OCI-LY7 (cell line): ENCODE data around the gene CCR7. TPM values are rescaled to one million over a fixed set of nuclear protein-coding genes. Genes with fewer than 3 reads are reported as not detected.

Experiments used
- BruUV-seq: library from RNA; stranded (reverse); fragments of 400-500 nt; replicated peaks from 2 replicates; lab custom pipeline; 2021; lab: Mats Ljungman, UMichigan
- CTCF ChIA-PET: fragments of 300-600 bp; sonication (Branson Sonifier 250); formaldehyde crosslinking; loops from one replicate; lab custom pipeline; 2022; ENCODE audit warnings: antibody characterized with exemption; ENCODE audit not compliant: unreplicated experiment; lab: Charles Lee
- POLR2A ChIA-PET: fragments of 300-600 bp; sonication (Branson Sonifier 250); formaldehyde crosslinking; loops from one replicate; lab custom pipeline; 2022; ENCODE audit warnings: antibody characterized with exemption; lab: Charles Lee
- DNase-seq: peaks from one replicate; pipeline ENCODE4 v3.0.0-alpha.2; 2015; ENCODE audit warnings: low spot score
- H2AFZ ChIP-seq: fragments of 200-600 bp; sonication (generic), shearing (Covaris generic); 2 replicates; pipeline ENCODE4 v1.6.1; 2014; ENCODE audit warnings: mild to moderate bottlenecking, antibody characterized with exemption, low read length, moderate library complexity
- H3K27ac ChIP-seq: fragments of 200-600 bp; sonication (generic); 2 replicates; pipeline ENCODE4 v1.5.1; 2014; ENCODE audit warnings: mixed run types, low read depth, mild to moderate bottlenecking, moderate library complexity, low read length, inconsistent platforms; ENCODE audit not compliant: poor library complexity, severe bottlenecking
- H3K36me3 ChIP-seq: fragments of 200-600 bp; sonication (generic); 2 replicates; pipeline ENCODE4 v1.6.1; 2014; ENCODE audit warnings: mild to moderate bottlenecking, antibody characterized with exemption, low read length, moderate library complexity, mixed read lengths; ENCODE audit not compliant: insufficient read depth
- H3K4me1 ChIP-seq: fragments of 200-600 bp; sonication (generic); 2 replicates; pipeline ENCODE4 v1.5.1; 2014; ENCODE audit warnings: mild to moderate bottlenecking, low read length; ENCODE audit not compliant: insufficient read depth, poor library complexity, severe bottlenecking
- H3K4me2 ChIP-seq: fragments of 200-600 bp; sonication (generic); 2 replicates; pipeline ENCODE4 v1.6.1; 2014; ENCODE audit warnings: mild to moderate bottlenecking, low read length
- H3K4me3 ChIP-seq: fragments of 200-600 bp; sonication (generic); 2 replicates; pipeline ENCODE4 v1.5.1; 2014; ENCODE audit warnings: mild to moderate bottlenecking, low read depth, low read length; ENCODE audit not compliant: poor library complexity, severe bottlenecking
- H3K79me2 ChIP-seq: fragments of 200-600 bp; sonication (generic); 2 replicates; pipeline ENCODE4 v1.6.1; 2016; ENCODE audit warnings: low read depth, mild to moderate bottlenecking, low read length, moderate library complexity, mixed read lengths; ENCODE audit not compliant: insufficient read depth
- H3K9me2 ChIP-seq: fragments of 200-600 bp; sonication (generic); 2 replicates; pipeline ENCODE4 v1.6.1; 2016; ENCODE audit warnings: mild to moderate bottlenecking, low read length, mixed read lengths; ENCODE audit not compliant: insufficient read depth
- H3K9me3 ChIP-seq: fragments of 200-600 bp; sonication (generic); 2 replicates; pipeline ENCODE4 v1.6.1; 2014; ENCODE audit warnings: mild to moderate bottlenecking, mixed run types, low read length, mixed read lengths
- H4K20me1 ChIP-seq: fragments of 200-600 bp; sonication (generic); 2 replicates; pipeline ENCODE4 v1.6.1; 2014; ENCODE audit warnings: mild to moderate bottlenecking, antibody characterized with exemption, low read length, moderate library complexity, mixed read lengths; ENCODE audit not compliant: insufficient read depth
- CTCF ChIP-seq: fragments of 200-600 bp; sonication (generic); conservative IDR thresholded peaks from 2 replicates; pipeline ENCODE4 v1.5.1; 2014; ENCODE audit warnings: mild to moderate bottlenecking, antibody characterized with exemption, low read length, moderate library complexity, mixed read lengths
- EZH2phosphoT487 ChIP-seq: fragments of 200-600 bp; sonication (generic); IDR thresholded peaks from 2 replicates; pipeline ENCODE4 v1.6.1; 2018; ENCODE audit warnings: low read depth, borderline replicate concordance, mild to moderate bottlenecking, mixed run types, antibody characterized with exemption, low read length, moderate library complexity, mixed read lengths
- intact Hi-C: fragments of 100-400 bp; cut with micrococcal nuclease; formaldehyde crosslinking; loops from one replicate; pipeline ENCODE4 v1.10.0; 2022; ENCODE audit not compliant: unreplicated experiment
- total RNA-seq, 2 experiments: library from RNA; depleted of rRNA in 1 of 2; stranded (reverse); fragments of >200 nt in 1 of 2; shearing (Covaris generic) in 1 of 2; gene quantifications; 2 replicates each; pipeline ENCODE4 v1.2.3, GENCODE V29; 2014 to 2022

CCR7 gene
- total RNA-seq, 2 experiments from 2014 or later: 0.48 to 2.3 TPM

GRCh38 chr17:40526668-40527067 is 38.6 kb downstream of the CCR7 start:
- Histone ChIP-seq H3K9me3 (peaks cover 23% of the 10 kb centered on the region), H3K9me2 (no peaks in the 10 kb centered on the region), H3K36me3 (no peaks in the 10 kb centered on the region), H3K4me1 (peaks cover 8% of the 10 kb centered on the region), H3K4me2 (no peak overlapping the region), H3K4me3 (no peak overlapping the region), H2AFZ (no peak overlapping the region), H3K27ac (no peak overlapping the region), H4K20me1 (no peaks in the 10 kb centered on the region), H3K79me2 (no peaks in the 10 kb centered on the region)
- no peak for DNase-seq
- ChIA-PET POLR2A (no interaction called here), CTCF (no interaction called here)
- TF ChIP-seq CTCF (no peak), EZH2phosphoT487 (no peak)
- intact Hi-C loops: no loop called here
- no TSS peak for BruUV-seq

GRCh38 chr17:40525294-40525693 is 40.0 kb downstream of the CCR7 start:
- Histone ChIP-seq H3K9me3 (peaks cover 23% of the 10 kb centered on the region), H4K20me1 (no peaks in the 10 kb centered on the region), H3K4me3 (no peak overlapping the region), H3K9me2 (no peaks in the 10 kb centered on the region), H3K4me2 (no peak overlapping the region), H3K4me1 (no peaks in the 10 kb centered on the region), H2AFZ (no peak overlapping the region), H3K36me3 (no peaks in the 10 kb centered on the region), H3K27ac (no peak overlapping the region), H3K79me2 (no peaks in the 10 kb centered on the region)
- no peak for TF ChIP-seq CTCF
- no peak for TF ChIP-seq EZH2phosphoT487
- no peak for DNase-seq
- no TSS peak for BruUV-seq
- POLR2A ChIA-PET: interaction anchor here (0.6 to 1.0 kb wide), 3 partner anchors 14 to 70 kb away, joined by 3 to 5 read pairs (median 3); no protein-coding TSS in a partner anchor
- intact Hi-C loops: no loop called here
- CTCF ChIA-PET: no interaction called here

GRCh38 chr17:40524243-40524965 is 40.9 kb downstream of the CCR7 start:
- H4K20me1 ChIP-seq: no peaks in the 10 kb centered on the region
- no peaks in the 10 kb centered on the region for H3K4me1 ChIP-seq
- H3K4me3 ChIP-seq: no peak overlapping the region
- no peaks in the 10 kb centered on the region for H3K9me2 ChIP-seq
- DNase-seq: no peak
- H3K36me3 ChIP-seq: no peaks in the 10 kb centered on the region
- POLR2A ChIA-PET: interaction anchor here (0.6 kb wide), 1 partner anchor 124 kb away, joined by 3 read pairs; no protein-coding TSS in a partner anchor
- H3K4me2 ChIP-seq: no peak overlapping the region
- CTCF ChIA-PET: no interaction called here
- BruUV-seq: no TSS peak
- TF ChIP-seq CTCF (no peak), EZH2phosphoT487 (no peak)
- intact Hi-C loops: no loop called here
- H3K9me3 ChIP-seq: peaks cover 23% of the 10 kb centered on the region
- H3K27ac ChIP-seq: no peak overlapping the region
- no peak overlapping the region for H2AFZ ChIP-seq
- no peaks in the 10 kb centered on the region for H3K79me2 ChIP-seq
